C4-2B (cell line): Measurements from ENCODE around the gene DSCAML1.

Experiments
- H3K27ac ChIP-seq: fragments of 450-650 bp; 2 replicates; pipeline ENCODE4 v1.5.1; 2017
- ZFX ChIP-seq: fragments of 450-650 bp; IDR thresholded peaks from 2 replicates; pipeline ENCODE4 v1.6.1; 2017
- TF ChIP-seq, protein P1 (sequence below): fragments of 450-650 bp; conservative IDR thresholded peaks from 2 replicates; pipeline ENCODE4 v1.5.1; 2017; ENCODE audit warnings: mild to moderate bottlenecking

Gene DSCAML1

DNA sequence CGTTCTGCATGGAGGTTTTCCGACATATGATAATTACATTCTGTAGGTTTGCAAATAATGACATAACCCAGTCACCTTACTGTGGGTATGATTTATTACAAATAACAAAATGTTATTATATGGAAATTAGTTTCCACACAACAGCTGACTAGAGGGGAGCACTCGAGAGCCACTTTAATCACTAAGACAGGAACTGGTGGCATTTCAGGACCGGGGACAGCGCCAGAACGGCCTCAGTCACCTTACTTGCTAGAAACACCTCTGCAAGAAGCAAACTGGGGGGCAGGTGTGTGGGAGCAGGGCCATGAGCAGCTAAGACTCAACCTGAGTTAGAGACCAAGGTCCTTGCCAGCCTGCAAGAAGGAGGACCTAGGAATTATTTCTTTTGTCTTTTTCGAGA lies 199.9 kb downstream of the DSCAML1 start:
- H3K27ac ChIP-seq: no peak overlapping the region
- TF ChIP-seq, protein P1, sequence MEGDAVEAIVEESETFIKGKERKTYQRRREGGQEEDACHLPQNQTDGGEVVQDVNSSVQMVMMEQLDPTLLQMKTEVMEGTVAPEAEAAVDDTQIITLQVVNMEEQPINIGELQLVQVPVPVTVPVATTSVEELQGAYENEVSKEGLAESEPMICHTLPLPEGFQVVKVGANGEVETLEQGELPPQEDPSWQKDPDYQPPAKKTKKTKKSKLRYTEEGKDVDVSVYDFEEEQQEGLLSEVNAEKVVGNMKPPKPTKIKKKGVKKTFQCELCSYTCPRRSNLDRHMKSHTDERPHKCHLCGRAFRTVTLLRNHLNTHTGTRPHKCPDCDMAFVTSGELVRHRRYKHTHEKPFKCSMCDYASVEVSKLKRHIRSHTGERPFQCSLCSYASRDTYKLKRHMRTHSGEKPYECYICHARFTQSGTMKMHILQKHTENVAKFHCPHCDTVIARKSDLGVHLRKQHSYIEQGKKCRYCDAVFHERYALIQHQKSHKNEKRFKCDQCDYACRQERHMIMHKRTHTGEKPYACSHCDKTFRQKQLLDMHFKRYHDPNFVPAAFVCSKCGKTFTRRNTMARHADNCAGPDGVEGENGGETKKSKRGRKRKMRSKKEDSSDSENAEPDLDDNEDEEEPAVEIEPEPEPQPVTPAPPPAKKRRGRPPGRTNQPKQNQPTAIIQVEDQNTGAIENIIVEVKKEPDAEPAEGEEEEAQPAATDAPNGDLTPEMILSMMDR: no peak
- TF ChIP-seq ZFX: no peak

DNA sequence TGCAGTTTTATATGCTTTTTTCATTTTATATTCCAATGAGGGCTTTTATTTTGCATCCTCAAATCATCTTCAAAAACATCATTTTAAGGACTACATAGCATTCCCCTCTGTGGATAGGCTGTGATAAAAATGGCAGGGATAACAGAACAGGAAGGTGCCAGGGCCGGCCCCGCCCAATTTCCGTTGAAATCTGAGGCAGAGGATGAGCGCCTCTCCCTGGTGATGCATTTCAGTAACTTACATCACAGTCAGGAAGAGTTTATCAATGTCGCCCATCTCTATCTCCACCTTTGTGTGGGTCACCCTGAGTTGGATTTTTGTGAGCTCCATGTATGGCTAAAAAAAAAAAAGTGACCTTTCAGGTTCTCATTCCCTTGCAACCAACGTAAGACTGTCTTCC lies 201.6 kb downstream of the DSCAML1 start:
- no peak overlapping the region for H3K27ac ChIP-seq
- TF ChIP-seq ZFX: no peak
- TF ChIP-seq, protein P1: no peak; the same call in 1 of the 2 replicates

DNA sequence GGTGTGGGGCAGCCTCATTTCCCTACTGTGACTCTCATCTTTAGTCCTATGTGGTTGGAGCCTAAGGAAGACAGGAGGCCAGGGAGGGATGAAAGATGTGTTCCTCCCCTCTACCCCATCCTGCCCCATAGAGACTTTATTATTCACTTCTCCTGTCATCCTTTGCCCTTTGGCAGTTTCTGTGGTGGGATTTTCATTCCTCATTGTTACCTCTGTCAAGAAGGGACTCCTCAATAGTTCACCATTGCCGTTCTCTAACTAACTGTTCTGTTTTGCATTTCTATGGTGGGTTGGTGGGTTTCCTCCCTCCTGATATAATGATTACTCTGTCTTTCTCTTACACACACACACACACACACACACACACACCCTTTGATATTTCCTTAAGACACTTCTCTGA lies 202.3 kb downstream of the DSCAML1 start:
- H3K27ac ChIP-seq: no peak overlapping the region
- TF ChIP-seq, protein P1: no peak
- TF ChIP-seq ZFX: no peak

DNA sequence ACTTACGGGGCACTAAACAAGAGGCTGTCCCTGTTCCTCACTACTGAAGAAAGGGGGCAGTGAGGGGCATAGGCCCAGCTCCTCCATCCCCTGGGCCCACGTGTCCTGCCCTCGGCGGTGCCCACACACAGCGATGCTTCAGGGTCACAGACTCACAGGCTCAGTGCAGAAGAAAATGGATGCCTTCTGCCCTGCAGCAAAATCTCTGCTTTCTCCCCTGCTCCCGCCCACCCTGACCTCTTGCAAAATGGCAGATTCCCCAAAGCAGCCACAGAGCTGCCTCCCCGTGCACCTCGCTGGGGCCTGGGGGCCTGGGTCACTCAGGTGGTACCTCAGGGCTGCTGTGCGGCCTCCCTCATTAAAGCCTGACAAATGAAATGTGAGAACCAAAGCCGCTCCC lies 204.0 kb downstream of the DSCAML1 start:
- TF ChIP-seq ZFX: no peak
- TF ChIP-seq, protein P1: no peak
- H3K27ac ChIP-seq: no peak overlapping the region

DNA sequence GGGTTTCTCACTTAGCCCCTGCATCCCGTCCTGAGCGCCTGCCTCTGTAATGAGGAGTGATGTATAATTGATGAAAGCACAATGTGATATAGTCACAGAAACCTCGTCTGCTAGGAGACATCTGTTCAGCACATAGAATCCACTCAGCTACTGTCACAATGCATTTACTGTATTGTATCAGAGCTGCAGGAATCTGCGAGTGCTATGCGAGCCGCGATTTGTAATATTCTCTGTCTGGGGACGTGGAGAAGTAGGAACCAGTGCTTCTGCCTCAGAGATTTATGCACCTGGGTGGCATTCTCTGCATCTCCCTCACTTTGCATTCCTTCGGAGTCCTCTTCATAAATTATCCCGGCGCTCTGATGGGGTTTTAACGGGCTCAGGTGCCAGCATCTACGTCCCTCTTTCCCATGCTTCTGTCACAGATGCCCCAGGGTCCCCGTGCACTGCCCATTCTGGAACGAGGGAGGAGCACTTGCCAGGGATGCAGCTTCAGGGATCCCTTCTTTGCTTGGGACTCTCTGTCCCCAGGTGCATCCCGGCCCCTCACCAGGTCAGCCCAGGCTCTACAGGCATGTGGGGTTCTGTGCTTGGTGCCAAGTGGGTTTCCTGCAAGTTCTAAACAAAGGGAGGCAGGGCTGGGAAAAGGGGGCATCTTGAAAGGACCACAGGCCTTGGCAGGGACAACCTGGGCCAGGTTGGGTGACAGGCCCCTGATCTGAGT lies 205.5 kb downstream of the DSCAML1 start:
- no peak for TF ChIP-seq ZFX
- TF ChIP-seq, protein P1: no peak
- no peak overlapping the region for H3K27ac ChIP-seq

DNA sequence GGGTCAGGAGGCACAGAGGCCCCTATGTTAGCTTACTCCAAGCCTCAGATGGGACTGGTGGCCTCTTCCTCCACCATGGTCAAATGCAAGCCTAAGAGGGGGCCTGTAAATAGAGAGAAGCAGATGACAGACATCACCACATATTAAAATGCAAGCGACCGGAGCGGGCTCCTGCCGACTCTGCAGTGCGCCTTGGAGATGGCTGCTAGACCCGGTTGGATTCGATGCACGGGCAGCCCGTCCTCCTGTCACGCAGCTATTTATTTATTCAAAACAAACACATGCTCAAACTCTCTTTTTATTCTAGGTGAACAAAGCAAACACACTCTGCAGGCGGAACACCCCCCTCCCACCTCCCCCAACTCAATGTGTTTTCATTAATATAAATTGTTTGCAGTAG lies 208.0 kb downstream of the DSCAML1 start:
- TF ChIP-seq, protein P1: no peak
- TF ChIP-seq ZFX: no peak
- H3K27ac ChIP-seq: no peak overlapping the region

DNA sequence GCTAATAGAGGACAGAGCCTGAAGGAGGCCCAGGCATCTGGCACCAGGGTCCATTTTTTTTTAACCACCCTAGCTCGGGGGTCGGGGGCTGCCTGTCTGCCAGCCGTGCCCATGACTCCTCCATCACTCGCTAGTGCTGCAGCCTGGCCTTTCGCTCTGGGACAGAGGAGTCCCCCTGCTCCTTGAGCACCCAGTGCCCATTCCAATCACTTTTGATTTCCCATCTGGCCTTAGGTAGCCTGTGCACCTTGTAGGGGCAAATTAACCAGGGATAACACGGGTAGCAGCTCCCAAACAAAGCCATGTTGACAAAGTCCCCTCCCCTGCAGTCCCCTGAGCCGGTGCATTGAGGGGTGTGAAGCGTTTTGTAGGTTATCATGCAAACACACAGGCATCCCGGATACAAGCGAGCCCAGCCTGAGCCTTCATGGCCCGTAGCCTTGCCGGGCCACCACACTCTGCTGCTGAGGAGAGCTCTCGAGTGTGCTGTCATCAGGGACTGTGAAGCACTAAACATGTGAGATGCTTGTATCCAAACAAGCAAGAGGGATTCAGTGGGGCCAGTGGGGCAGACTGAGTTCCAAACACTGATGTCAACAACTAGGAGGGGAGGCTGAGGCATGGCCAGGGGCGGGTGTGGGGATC lies 208.7 kb downstream of the DSCAML1 start:
- TF ChIP-seq ZFX: no peak
- TF ChIP-seq, protein P1: no peak
- no peak overlapping the region for H3K27ac ChIP-seq
